Suprapubic skin (tissue), 4 donors: ENCODE data around the gene HHAT. TPM values are rescaled to one million over a fixed set of nuclear protein-coding genes. Genes with fewer than 3 reads are reported as not detected.
"Not testable (repeated sequence)": the region's sequence is repeated elsewhere in the genome, so short reads cannot be mapped to it uniquely, and the experiment has no call there.

Source experiments
- DNase-seq, 2 donors: peaks; one replicate each; pipeline ENCODE4 v3.0.0-alpha.2; 2019; ENCODE audit warnings: low spot score in 2 of 2
- H3K27ac ChIP-seq: fragments of 200-600 bp; sonication (generic); one replicate; pipeline ENCODE4 v1.5.1; 2019
- H3K27me3 ChIP-seq: fragments of 200-600 bp; sonication (generic); one replicate; pipeline ENCODE4 v1.5.1; 2019
- H3K36me3 ChIP-seq: fragments of 200-600 bp; sonication (generic); one replicate; pipeline ENCODE4 v1.5.1; 2019
- H3K4me1 ChIP-seq: fragments of 200-600 bp; sonication (generic); one replicate; pipeline ENCODE4 v1.5.1; 2019
- H3K4me3 ChIP-seq: fragments of 200-600 bp; sonication (generic); one replicate; pipeline ENCODE4 v1.5.1; 2019; ENCODE audit warnings: mild to moderate bottlenecking
- H3K9me3 ChIP-seq: fragments of 200-600 bp; sonication (generic); one replicate; pipeline ENCODE4 v1.5.1; 2019
- EP300 ChIP-seq: sonication (generic); formaldehyde crosslinking; IDR thresholded peaks from one replicate; pipeline ENCODE4 v1.6.1; 2017; ENCODE audit warnings: antibody characterized with exemption
- POLR2A ChIP-seq, 2 donors: fragments of 450-650 bp; IDR thresholded peaks; one replicate each; pipeline ENCODE4 v1.6.1; 2017; ENCODE audit warnings: antibody characterized with exemption in 2 of 2, mild to moderate bottlenecking in 2 of 2, moderate library complexity in 2 of 2
- POLR2AphosphoS5 ChIP-seq, 3 donors: sonication (generic); formaldehyde crosslinking; IDR thresholded peaks; one replicate each; pipeline ENCODE4 v1.6.1; 2017; ENCODE audit warnings: antibody characterized with exemption in 3 of 3
- WGBS: methylation state at CpG from one replicate; pipeline ENCODE4 v1.1.5; 2018; 5-methylcytosine and 5-hydroxymethylcytosine counted together
- total RNA-seq, 4 donors: library from RNA; depleted of rRNA; stranded (reverse); fragments of >200 nt; gene quantifications; one replicate each; pipeline ENCODE4 v1.1.0, GENCODE V29; 2016
- TF ChIP-seq, protein P1 (sequence below), 2 donors: fragments of 200-600 bp in 1 of 2; fragments of 450-650 bp in 1 of 2; sonication (generic) in 1 of 2; IDR thresholded peaks; one replicate each; pipeline ENCODE4 v1.5.1; 2016 to 2019; ENCODE audit warnings: antibody characterized with exemption in 2 of 2, mild to moderate bottlenecking in 1 of 2, moderate library complexity in 1 of 2

HHAT gene
- total RNA-seq, 4 donors from 2014 or later, result 4.1 to 20.0 (median 9.3) TPM

GRCh38 chr1:210402560-210402959 lies 73.9 kb downstream of the HHAT start:
- WGBS, result 100% methylated on average over 1 of the region's 1 CpG
- TF ChIP-seq, protein P1, sequence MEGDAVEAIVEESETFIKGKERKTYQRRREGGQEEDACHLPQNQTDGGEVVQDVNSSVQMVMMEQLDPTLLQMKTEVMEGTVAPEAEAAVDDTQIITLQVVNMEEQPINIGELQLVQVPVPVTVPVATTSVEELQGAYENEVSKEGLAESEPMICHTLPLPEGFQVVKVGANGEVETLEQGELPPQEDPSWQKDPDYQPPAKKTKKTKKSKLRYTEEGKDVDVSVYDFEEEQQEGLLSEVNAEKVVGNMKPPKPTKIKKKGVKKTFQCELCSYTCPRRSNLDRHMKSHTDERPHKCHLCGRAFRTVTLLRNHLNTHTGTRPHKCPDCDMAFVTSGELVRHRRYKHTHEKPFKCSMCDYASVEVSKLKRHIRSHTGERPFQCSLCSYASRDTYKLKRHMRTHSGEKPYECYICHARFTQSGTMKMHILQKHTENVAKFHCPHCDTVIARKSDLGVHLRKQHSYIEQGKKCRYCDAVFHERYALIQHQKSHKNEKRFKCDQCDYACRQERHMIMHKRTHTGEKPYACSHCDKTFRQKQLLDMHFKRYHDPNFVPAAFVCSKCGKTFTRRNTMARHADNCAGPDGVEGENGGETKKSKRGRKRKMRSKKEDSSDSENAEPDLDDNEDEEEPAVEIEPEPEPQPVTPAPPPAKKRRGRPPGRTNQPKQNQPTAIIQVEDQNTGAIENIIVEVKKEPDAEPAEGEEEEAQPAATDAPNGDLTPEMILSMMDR (IDR thresholded peaks at IDR 0.05), result no peak
- no peak for TF ChIP-seq POLR2A (IDR thresholded peaks at IDR 0.05)
- no peak for TF ChIP-seq POLR2AphosphoS5 (IDR thresholded peaks at IDR 0.05)
- TF ChIP-seq EP300, result no peak
- no peak for DNase-seq
- Histone ChIP-seq H3K9me3 (no peaks in the 10 kb centered on the region), H3K4me3 (no peak overlapping the region), H3K36me3 (no peaks in the 10 kb centered on the region), H3K27ac (no peak overlapping the region), H3K27me3 (no peaks in the 10 kb centered on the region), H3K4me1 (peaks cover 10% of the 10 kb centered on the region)

- no peak for TF ChIP-seq POLR2A (IDR thresholded peaks at IDR 0.05)
- TF ChIP-seq POLR2AphosphoS5 (IDR thresholded peaks at IDR 0.05), result no peak
- TF ChIP-seq, protein P1 (IDR thresholded peaks at IDR 0.05), result no peak
- no peak for TF ChIP-seq EP300
- 68% methylated on average over 4 of the region's 4 CpGs for WGBS
- no peak for DNase-seq
Observed at GRCh38 chr1:210405316-210405715, 76.6 kb downstream of the HHAT start.

GRCh38 chr1:210406341-210406740 lies 77.6 kb downstream of the HHAT start:
- H3K27me3 ChIP-seq, H3K9me3 ChIP-seq, H3K27ac ChIP-seq, H3K36me3 ChIP-seq, H3K4me3 ChIP-seq, DNase-seq: not testable (repeated sequence)
- H3K4me1 ChIP-seq, result peaks cover 10% of the 10 kb centered on the region
- WGBS, result 41% methylated on average over 2 of the region's 2 CpGs

More at GRCh38 chr1:210405316-210405715, 76.6 kb downstream of the HHAT start:
- H3K27me3 ChIP-seq, result no peaks in the 10 kb centered on the region
- H3K36me3 ChIP-seq, result no peaks in the 10 kb centered on the region
- no peak overlapping the region for H3K27ac ChIP-seq
- H3K4me3 ChIP-seq, result no peak overlapping the region
- H3K9me3 ChIP-seq, result no peaks in the 10 kb centered on the region
- peaks cover 10% of the 10 kb centered on the region for H3K4me1 ChIP-seq

DNA sequence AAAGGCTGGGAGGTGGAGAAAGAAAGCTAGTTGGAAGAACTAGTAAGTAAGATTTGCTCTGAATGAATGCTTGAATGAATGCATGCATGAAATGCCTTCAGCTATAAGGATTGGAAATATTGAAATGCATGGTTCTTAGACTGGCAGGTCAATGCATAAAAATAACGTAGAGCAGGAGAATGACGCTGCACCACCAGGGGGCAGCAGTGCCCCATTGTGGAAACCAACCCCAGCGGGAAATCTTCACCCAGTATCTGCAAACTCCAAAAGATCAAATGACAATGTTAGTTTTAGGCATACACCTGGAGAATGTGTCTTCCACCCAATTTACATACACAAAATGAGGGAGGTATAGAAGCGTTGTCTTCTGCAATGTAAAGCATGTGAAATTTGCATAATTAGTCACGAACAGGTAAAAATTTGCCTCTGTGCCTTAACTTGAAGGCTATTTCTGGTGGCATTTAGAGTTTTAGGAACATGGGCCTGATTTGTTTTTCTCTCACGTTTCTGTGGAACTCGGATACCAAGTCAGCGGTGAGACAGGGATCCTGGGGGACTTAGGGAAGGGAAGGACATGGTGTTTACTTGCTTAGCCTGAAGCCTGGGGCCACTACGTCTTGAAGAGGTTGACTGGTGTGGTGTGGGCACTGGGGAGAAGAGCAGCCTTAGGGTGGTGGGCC lies 78.6 kb downstream of the HHAT start:
- H3K36me3 ChIP-seq, result no peaks in the 10 kb centered on the region
- no peak overlapping the region for H3K27ac ChIP-seq
- no peak overlapping the region for H3K4me3 ChIP-seq
- DNase-seq, result no peak
- H3K4me1 ChIP-seq, result peaks cover 10% of the 10 kb centered on the region
- no peaks in the 10 kb centered on the region for H3K27me3 ChIP-seq
- 22% methylated on average over 9 of the region's 9 CpGs for WGBS
- H3K9me3 ChIP-seq, result no peaks in the 10 kb centered on the region
- TF ChIP-seq EP300, result no peak
- TF ChIP-seq, protein P1 (IDR thresholded peaks at IDR 0.05), result peak; percentile 84 to 91
- no peak for TF ChIP-seq POLR2AphosphoS5 (IDR thresholded peaks at IDR 0.05)
- no peak for TF ChIP-seq POLR2A (IDR thresholded peaks at IDR 0.05)

GRCh38 chr1:210407887-210408252 lies 79.2 kb downstream of the HHAT start:
- peaks cover 10% of the 10 kb centered on the region for H3K4me1 ChIP-seq
- WGBS, result 90% methylated on average over 1 of the region's 1 CpG

More at GRCh38 chr1:210407887-210408252, 79.2 kb downstream of the HHAT start:
- Histone ChIP-seq H3K36me3 (no peaks in the 10 kb centered on the region), H3K4me3 (no peak overlapping the region), H3K9me3 (no peaks in the 10 kb centered on the region), H3K27me3 (no peaks in the 10 kb centered on the region), H3K27ac (no peak overlapping the region)
- TF ChIP-seq POLR2AphosphoS5 (IDR thresholded peaks at IDR 0.05), result no peak
- TF ChIP-seq, protein P1 (IDR thresholded peaks at IDR 0.05), result no peak
- no peak for TF ChIP-seq EP300
- TF ChIP-seq POLR2A (IDR thresholded peaks at IDR 0.05), result no peak
- DNase-seq, result no peak
